ENCODE data around the gene MBTPS1.

DNA sequence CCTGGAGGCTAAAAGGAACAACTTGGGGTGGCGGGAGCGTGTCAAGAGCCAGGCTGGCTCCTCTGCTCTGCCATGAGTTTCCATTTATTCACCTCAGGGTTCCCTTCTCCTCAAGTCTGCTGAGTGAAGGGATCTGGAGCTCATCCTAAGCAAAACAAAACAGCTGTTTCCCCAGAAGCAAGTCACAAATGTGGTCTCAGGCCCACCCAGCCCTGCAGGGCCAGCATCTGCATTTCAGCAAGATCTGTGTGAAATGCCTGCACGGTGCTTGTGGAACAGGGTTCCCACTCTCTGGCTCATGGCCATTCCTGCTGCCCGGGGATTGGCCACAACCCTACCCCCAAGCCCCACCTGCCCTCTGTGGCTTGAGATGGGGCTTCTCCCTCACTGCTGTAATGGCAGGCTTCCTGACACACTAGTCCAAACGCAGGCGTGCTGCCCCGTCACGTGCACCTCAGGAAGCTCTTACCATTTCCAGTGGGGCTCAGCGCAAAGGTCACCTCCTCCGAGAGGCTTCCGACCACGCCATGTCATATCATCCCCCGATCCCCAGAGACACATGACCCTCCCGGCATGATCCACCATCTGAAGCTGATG lies 76.4 kb downstream of the MBTPS1 start:
- TF ChIP-seq CTCF (IDR thresholded peaks at IDR 0.05), result no peak
- no peak for TF ChIP-seq POLR2A (IDR thresholded peaks at IDR 0.05)
